HG03460 (cell line): Measurements from ENCODE around the gene TFF3.

Source experiments
- ATAC-seq: cut with Tn5 transposase; IDR thresholded peaks from one replicate; pipeline ENCODE4 v1.9.1; 2021; ENCODE audit not compliant: unreplicated experiment

Gene TFF3, protein sequence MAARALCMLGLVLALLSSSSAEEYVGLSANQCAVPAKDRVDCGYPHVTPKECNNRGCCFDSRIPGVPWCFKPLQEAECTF

DNA sequence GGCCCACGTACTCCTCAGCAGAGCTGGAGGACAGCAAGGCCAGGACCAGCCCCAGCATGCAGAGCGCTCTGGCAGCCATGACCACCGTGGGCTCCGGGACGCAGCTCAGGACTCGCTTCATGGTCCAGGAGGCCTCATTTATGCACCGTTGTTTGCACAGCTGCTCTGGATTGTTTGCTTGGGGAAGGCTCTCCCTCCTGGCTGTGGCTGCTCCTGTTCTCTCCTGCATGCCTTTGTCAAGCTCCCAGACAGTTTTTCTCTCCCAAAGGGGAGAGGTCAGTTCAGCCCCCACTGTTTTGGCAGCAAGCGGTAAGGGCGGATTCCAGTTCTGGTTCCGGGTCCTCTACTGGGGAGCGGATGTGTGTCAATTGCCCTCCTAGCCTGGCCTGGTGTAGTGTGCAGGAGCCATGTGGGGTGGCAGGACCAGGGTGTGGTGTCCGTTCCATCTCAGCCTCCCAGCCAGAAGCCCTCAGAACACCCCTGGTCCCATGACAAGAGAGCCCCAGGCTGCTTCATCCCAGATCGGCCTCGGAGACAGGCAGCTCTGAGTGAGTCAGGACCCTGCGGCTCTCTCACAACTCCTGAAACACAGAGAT is at the start of gene TFF3:
TSS of gene TFF3 (minus strand) at position 114 of the 596 bp plus-strand sequence. CDS start at position 79, 35 bp downstream.
- no peak for ATAC-seq

DNA sequence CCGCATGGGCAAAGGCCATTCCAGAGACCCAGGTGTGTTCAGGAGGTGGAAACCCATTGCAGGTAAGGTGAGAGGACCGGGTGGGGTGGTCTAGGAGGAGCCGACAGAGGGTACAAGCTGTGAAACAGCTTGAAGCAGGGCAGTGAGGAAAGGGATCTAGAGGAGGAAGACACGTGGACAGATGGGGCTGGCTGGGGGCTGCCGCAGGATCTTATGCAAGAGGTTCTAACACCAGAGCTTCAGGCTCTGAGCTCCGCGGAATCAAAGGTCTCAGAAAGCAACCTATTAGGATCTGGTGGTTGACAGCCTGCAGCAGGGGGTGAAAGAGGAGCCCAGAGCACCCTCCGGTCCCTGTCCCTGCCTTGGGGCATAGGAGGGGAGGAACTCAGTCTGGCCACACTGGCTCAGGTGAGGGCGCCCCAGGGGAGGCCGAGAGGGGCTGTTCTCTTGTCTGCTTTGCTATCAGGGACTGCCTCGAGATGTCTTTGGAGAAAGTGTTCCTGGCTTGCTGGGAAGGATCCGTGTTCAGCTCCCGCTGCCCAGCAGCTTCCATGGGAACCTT is 49.2 kb upstream of the TFF3 start:
- no peak for ATAC-seq

DNA sequence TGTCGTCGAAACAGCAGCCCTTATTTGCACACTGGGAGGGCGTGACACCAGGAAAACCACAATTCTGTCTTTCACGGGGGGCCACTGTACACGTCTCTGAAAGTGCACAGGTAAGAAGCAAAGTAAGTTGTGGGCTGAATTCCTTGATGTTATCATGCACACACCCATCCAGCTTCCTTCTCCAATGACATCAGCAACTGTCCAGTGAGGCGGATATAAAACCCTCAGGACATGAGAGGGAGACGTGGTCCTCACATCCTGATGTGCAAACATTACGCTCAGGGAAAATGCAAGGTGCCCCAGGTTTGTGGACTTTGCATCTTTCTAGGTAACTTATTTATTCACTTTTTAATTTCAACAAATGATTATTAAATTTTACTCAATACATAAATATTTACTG is 48.1 kb upstream of the TFF3 start:
- no peak for ATAC-seq

DNA sequence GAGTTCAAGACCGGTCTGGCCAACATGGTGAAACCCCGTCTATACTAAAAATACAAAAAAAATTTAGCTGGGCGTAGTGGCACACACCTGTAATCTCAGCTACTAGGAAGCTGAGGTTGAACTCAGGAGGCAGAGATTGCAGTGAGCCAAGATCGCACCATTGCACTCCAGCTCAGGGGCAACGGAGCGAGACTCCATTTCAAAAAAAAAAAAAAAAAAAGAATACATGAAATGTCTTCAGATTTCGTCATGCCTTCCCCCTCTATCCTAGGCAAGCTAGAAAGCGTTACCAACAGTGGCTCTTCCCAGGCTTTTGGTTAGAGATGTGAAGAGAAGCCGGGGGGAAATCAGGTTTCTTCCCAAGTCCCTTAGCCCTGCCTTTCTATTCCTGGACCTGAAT is 47.5 kb upstream of the TFF3 start:
- no peak for ATAC-seq

DNA sequence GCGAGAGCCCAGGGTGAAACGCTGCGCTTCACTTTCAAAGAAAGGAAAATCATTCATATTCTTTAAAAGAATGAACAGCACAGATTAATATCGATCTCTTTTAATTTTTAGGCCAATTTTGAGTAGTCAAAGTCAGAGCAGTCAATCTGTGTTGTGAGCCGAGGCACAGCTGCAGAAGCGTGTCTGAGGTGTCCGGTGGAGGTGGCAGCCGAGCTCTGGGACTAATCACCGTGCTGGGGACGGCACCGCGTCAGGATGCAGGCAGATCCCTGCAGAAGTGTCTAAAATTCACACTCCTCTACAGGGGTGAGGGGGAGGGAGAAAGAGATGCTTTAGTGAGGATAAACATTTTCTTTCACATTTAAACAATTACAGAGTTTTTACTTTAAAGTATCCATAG is 47.0 kb upstream of the TFF3 start:
- no peak for ATAC-seq

DNA sequence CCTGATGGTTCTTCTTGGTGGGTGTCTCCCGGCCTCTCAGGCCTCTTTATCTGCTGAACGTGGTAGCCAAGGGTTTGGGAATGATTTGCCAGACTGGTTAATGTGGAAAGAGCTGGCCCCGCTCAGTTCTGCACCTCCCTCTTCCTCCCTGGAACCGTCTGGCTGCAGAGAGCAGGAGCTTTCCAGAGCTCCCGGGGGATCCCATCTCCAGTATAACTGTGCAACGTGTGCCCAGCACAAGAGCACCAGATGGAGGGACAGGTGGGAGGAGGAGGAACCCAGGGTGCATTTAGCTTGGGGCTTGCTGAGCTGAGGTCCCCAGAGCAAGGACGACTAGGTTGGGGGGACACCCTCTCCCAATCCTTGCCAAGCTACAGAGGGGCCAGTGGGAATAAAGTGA is 46.1 kb upstream of the TFF3 start:
- no peak for ATAC-seq

DNA sequence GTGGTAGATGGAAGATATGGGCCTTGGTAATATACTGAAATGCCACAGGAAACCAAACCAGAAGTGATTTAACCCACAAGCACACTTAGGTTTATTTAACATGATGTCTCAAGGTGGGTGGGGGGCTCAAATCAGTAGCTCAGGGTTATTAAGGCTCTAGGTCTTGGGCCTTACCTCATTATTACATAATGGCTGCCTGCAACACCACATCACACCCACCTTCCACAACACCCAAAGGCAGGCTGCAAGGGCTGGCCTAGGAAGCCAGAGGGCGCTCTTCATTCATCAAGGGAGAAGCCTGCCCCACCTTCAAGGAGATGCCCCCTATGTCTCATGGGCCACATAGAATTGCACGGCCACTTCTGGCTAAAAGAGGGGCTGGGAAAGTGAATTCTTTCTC is 45.1 kb upstream of the TFF3 start:
- no peak for ATAC-seq

DNA sequence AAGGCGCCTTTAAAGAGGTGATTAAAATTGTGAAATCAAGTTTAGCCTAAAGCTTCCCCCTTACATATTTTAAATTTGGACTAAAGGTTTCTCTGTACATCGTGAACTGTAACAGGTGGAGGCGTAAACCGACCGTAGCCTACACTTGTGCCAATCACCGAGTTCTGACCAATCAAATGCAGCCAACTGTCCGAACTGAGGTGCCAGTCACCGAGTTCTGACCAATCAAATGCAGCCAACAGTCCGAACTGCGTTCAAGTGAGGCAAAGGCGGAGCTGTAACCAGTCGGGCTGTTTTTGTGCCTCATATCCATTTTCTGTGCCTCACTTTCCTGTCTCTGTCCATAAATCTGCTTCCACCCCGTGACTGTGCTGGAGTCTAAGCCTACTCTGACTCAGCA is 43.7 kb upstream of the TFF3 start:
- no peak for ATAC-seq

DNA sequence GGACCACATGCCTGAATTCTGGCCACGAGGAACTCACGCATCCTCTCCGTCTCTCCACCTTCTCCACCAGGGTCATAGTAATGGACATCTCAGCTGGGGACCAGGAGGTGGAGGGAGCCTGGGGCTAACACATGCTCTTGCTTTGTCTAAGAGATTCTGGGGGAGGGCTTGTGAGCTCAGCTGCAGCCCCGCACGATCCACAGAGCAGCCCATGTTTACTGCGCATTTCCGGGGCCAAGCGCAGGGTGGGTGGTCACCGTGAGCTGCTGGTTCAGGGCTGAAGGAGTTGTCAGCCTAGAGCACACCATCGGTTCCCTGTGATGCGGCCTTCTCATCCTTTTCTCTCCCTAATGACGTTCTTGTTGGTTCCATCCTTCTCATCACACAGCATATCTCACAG is 43.1 kb upstream of the TFF3 start:
- no peak for ATAC-seq

DNA sequence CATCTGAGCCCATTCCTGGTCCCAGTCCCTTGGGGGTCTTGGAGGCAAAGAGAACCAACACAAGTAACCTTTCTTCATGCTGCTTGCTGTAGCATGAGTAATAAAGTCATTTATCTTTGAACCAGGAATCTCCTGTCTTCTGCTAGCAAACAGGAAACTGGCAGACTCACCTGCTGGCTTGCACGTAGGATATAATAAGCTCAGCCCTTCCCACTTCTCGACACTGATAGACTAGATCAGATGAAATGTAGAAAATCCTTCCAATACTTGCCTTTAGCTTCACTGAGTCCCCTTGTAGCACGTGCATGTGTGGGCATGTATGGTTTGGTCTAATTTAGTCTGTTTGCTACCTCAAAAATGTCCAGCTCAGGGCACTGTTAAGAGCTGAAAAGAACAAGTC is 42.1 kb upstream of the TFF3 start:
- no peak for ATAC-seq

DNA sequence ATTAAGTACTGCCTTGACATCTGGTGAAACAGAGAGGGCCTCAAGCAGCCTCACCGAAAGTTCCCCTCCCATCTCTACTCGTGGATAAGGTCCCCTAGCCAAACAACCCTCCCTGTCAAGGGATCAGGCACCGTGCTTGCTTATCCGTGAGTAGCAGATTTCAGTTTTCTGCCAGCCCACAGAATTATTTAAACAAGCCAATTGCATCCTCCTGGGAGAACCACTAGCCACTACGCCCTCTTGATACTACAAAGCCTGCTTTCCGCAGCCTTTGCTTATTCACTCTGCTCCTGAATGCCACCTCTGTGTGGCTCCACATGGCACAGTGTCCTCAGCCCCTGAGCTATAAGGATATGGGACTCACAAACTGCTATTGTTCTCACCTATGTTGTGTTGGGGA is 41.4 kb upstream of the TFF3 start:
- no peak for ATAC-seq

DNA sequence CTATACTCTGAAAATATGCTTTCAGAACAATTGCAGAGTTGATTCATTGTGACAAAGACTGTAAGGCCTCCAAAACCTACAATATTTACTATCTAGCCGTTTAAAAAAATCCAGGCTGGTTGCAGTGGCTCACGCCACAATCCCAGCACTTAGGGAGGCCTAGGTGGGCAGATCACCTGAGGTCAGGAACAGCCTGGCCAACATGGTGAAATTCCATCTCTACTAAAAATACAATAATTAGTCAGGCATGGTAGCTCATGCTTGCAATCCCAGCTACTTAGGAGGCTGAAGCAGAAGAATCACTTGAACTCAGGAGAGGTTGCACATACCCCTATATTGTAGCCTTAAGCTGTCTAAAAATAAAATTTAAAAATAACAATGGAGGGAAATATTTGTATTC is 40.8 kb upstream of the TFF3 start:
- ATAC-seq: no peak

DNA sequence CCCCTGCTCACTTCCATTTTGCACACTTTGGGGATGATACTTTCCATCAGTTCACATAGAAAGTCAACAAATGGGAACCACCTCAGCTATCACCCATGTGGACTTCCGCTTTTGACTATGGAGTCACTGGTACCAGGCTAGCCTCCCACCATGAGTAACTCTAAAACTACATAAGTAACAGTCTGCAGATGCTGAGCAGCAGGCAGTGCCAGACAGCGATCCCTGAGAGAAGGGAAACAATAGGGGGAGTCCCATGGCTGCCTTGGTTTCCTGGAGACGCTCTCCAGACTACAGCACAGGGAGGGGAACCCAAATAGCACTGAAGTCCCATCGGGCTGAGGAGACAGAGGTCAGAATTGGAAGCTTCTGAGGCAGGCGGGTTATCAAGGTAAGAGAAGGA is 38.4 kb upstream of the TFF3 start:
- no peak for ATAC-seq

DNA sequence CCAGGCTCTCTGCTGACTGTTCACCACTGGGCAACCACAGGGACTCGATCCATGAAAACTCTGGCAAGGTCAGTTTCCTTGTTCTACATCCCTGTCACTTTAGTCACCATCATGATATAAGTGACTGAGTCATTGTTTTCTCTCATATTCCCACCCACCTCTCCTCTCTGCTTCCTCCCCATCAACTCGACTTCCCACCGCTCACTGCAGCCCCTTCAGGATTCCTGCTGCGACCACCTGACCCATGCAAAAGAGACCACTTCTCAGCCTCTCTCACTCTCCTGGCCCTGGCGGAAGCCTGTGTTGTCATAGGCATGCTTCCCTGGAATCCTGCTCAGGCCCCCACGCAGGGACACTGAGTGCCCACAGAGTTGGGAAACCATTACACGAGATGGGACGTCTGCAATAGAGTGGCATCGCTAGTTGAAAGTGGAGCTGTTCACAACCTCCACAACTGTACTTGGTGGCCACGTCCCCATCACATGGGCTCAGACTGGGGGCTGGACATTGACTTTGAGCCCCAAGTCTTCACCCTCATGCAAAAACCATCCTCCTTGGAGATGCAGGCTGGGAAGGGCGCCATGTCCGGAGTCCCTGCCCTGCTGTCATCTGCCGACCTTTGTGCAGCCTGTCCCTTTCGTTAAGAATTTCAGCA is 37.4 kb upstream of the TFF3 start:
- ATAC-seq: no peak

DNA sequence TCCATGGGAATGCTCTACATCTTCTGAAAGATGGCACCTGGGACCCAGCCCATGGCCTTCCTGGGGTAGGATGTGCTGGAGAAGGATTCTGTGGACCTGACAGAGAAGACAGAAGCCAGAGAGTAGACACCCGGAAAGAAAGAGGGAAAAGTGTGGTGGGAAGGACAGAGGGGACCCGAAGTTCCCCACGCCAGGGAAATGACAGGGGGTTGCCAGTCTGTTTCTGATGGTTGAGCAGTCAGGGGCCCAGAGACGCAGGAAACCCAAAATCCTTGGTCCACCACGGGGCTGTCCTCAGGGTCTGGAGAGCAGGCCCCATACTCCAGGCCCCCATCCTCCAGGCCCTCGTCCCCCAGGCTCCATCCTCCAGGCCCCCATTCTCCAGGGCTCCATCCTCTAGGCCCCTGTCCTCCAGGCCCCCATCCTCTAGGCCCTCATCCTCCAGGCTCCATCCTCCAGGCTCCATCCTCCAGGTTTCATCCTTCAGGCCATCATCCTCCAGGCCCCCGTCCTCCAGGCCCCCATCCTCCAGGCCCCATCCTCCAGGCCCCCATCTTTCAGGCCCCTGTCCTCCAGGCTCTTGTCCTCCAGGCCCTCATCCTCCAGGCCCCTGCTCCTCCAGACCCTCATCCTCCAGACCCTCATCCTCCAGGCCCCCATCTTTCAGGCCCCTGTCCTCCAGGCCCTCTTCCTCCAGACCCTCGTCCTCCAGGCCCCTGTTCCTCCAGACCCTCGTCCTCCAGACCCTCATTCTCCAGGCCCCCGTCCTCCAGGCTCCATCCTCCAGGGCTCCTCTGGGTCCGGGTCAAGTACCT is 36.6 kb upstream of the TFF3 start:
- ATAC-seq: no peak

DNA sequence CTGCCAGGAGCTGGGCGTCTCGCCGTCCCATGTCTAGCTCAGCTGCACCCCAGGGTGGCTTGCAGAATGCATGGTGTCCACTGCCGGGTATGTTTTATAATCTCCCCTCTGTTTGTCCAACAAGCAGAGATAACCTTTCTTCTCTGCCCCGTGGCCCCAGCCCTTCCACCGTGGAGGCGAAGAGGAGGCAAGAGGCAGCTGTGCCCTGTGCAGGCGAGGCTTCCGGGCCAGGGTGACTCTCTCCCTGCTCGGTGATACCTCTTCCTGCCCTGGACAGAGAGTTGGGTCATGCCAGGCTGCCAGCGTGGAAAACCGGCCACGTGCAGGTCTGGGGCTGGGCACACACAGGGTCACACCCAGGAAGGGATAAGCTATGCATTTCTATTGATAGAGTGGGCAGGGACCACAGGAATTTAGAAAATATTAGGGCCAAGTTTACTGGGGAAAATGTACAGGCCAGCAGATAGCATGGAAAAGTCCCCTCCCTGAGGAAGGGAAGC is 35.8 kb upstream of the TFF3 start, which contains the start of gene TFF2:
TSS of gene TFF2 (minus strand) at position 68 of the 500 bp plus-strand sequence. CDS start at position 31, 37 bp downstream.
- no peak for ATAC-seq

DNA sequence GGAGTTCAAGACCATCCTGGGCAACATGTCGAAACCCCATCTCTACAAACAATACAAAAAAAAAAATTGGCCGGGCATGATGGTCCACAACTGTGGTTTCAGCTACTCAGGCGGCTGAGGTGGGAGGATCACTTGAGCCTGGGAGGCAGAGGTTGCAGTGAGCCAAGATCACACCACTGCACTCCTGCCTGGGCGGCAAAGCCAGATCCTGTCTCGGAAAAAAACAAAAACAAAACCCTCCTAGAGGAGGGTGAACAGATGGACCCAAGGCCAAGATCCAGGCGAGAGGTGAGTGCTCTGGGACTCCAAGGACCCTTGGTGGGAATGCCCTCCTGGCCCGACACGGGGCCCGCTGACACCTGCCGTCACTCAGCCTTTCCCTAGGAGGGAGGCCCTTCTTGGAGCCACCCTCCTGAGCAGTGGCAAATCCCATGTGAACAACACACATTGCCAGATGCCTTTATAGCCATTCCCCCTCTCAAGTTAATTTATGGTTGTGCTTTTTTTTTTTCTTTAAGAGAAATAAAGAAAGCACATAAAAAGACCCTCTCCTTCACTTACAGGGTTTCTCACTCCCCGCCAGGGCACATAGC is 35.2 kb upstream of the TFF3 start:
- ATAC-seq: no peak

DNA sequence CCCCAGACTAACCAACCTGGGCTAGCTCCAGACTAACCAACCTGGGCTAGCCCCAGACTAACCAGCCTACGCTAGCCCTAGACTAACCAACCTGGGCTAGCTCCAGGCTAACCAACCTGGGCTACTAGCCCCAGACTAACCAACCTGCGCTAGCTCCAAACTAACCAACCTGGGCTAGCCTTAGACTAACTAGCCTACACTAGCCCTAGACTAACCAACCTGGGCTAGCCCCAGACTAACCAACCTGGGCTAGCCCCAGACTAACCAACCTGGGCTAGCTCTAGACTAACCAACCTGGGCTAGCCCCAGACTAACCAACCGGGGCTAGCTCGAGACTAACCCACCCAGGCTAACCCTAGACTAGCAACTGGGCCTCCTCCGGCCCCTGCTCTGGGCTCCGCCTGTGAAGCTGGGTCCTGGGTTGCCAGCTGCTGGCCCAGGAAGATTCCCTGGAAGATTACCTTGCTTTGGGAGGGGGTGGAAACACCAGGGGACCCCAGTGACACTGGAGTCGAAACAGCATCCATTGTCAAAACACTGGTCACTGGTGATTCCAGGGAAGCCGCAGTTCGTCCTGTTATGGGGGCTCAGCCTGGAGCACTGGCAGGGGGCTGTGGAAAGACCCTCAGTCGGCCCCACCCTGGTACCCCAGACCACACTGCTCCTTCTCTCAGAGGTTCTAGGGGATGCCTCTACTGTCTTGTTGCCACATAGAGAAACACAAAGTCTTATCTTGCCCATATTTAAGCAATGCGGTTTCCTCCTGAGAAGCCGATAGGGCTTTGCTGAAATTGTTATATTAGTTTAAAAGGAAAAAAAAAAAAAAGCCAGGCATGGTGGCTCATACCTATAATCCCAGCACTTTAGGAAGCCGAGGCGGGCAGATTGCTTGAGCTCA is 34.5 kb upstream of the TFF3 start:
- ATAC-seq: no peak

DNA sequence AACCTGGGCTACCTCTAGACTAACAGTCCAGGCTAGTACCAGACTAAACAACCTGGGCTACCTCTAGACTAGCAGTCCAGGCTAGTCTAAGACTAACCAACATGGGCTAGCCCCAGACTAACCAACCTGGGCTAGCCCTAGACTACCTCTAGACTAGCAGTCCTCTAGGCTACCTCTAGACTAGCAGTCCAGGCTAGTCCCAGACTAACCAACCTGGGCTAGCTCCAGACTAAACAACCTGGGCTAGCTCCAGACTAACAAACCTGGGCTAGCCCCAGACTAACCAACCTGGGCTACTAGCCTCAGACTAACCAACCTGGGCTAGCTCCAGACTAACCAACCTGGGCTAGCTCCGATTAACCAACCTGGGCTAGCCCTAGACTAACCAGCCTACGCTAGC is 33.6 kb upstream of the TFF3 start:
- no peak for ATAC-seq
